ENCODE results near the gene TMEM255B.

DNA sequence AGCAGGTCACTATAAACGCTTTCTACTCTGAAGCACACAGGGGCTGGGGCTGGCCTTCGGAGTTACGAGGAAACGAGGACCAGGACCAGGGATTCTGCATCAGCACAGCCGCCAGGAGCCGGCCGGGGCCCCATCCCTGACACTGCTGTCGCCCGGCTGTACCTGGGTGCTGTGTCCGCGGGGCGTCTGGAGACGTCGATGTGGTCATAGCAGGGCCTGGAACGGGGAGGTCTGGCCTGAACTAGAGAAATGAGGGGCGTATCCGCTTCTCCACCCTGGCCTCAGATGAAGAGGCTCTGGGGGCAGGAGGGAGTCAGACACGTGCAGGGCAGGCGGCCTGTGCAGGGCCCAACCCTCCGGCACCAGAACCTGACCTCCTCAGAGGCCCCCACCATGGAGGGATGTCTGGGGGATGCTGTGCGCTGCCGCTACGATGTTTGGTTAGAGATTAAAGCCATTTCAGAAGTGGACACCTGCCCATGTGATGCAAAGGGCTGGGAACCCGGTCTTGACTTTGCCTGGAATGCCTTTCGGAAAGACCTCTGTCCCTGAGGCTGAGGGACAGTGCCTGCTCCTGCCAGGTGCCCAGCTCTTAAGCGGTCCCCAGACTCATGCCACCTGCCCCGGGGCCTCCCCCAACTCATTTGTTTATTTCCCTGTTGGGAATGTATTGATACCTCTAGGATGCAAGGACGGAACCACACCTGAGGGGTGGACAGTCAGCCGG is 83.5 kb downstream of the TMEM255B start:
- TF ChIP-seq, protein P1, sequence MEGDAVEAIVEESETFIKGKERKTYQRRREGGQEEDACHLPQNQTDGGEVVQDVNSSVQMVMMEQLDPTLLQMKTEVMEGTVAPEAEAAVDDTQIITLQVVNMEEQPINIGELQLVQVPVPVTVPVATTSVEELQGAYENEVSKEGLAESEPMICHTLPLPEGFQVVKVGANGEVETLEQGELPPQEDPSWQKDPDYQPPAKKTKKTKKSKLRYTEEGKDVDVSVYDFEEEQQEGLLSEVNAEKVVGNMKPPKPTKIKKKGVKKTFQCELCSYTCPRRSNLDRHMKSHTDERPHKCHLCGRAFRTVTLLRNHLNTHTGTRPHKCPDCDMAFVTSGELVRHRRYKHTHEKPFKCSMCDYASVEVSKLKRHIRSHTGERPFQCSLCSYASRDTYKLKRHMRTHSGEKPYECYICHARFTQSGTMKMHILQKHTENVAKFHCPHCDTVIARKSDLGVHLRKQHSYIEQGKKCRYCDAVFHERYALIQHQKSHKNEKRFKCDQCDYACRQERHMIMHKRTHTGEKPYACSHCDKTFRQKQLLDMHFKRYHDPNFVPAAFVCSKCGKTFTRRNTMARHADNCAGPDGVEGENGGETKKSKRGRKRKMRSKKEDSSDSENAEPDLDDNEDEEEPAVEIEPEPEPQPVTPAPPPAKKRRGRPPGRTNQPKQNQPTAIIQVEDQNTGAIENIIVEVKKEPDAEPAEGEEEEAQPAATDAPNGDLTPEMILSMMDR (optimal IDR thresholded peaks at IDR 0.05 in 1 of 3, IDR thresholded peaks at IDR 0.05 in 1 of 3, conservative IDR thresholded peaks at IDR 0.05 in 1 of 3; ENCODE audit: extremely low read depth in 1 of 3, insufficient read depth in 2 of 3, low read length in 3 of 3), result no peak
- no peak for TF ChIP-seq EZH2 (IDR thresholded peaks at IDR 0.05; ENCODE audit: low read length)
